ENCODE data around the gene POLDIP2. TPM values are rescaled to one million over a fixed set of nuclear protein-coding genes. Genes with fewer than 3 reads are reported as not detected.

POLDIP2 gene
- total RNA-seq, 1 experiment from 2014 or later = 95.1 TPM

GRCh38 chr17:28313841-28314240, 43.5 kb downstream of the POLDIP2 start:
- Histone ChIP-seq H3K27ac (no peak overlapping the region), H3K4me3 (no peak overlapping the region), H3K36me3 (no peaks in the 10 kb centered on the region), H3K27me3 (no peaks in the 10 kb centered on the region), H3K4me1 (peaks cover 5% of the 10 kb centered on the region; the same call in 1 of the 2 replicates), H3K9me3 (replicated peaks) (no peaks in the 10 kb centered on the region)
- no peak for DNase-seq

- no peak overlapping the region for H3K27ac ChIP-seq
- H3K36me3 ChIP-seq = no peaks in the 10 kb centered on the region
- no peak for DNase-seq
- H3K9me3 ChIP-seq (replicated peaks) = no peaks in the 10 kb centered on the region
- no peaks in the 10 kb centered on the region for H3K27me3 ChIP-seq
- no peak overlapping the region for H3K4me3 ChIP-seq
- no peaks in the 10 kb centered on the region for H3K4me1 ChIP-seq
Measured at GRCh38 chr17:28306954-28307401, 50.3 kb downstream of the POLDIP2 start.

- no peaks in the 10 kb centered on the region for H3K27me3 ChIP-seq
- no peak for DNase-seq
- no peaks in the 10 kb centered on the region for H3K9me3 ChIP-seq (replicated peaks)
- no peaks in the 10 kb centered on the region for H3K36me3 ChIP-seq
- H3K4me1 ChIP-seq = no peaks in the 10 kb centered on the region
- H3K27ac ChIP-seq = no peak overlapping the region
- H3K4me3 ChIP-seq = no peak overlapping the region
Measured at GRCh38 chr17:28298449-28298848, 58.9 kb downstream of the POLDIP2 start.

Other genes with a start within 250 kb of the POLDIP2 start
- gene TMEM97, start 38.3 kb downstream of the POLDIP2 start, total RNA-seq (2014; rRNA removed; shearing (Covaris generic)) = 301 and 322 TPM in 2 replicates
- 28.8 and 33.2 TPM in 2 replicates for gene IFT20, start 22.1 kb downstream of the POLDIP2 start, total RNA-seq (2014; rRNA removed; shearing (Covaris generic))
- 28.1 and 34.6 TPM in 2 replicates for gene TNFAIP1, start 21.8 kb downstream of the POLDIP2 start, total RNA-seq (2014; rRNA removed; shearing (Covaris generic))
- gene SEBOX, start 7.7 kb upstream of the POLDIP2 start, total RNA-seq (2014; rRNA removed; shearing (Covaris generic)) = not detected in 2 replicates
- 0.08 and 0.16 TPM in 2 replicates for gene VTN, start 12.8 kb upstream of the POLDIP2 start, total RNA-seq (2014; rRNA removed; shearing (Covaris generic))
- 14.9 and 16.1 TPM in 2 replicates for gene SARM1, start 14.2 kb upstream of the POLDIP2 start, total RNA-seq (2014; rRNA removed; shearing (Covaris generic))
- gene SLC46A1, start 48.7 kb upstream of the POLDIP2 start, total RNA-seq (2014; rRNA removed; shearing (Covaris generic)) = 10.6 and 11.0 TPM in 2 replicates
- not detected in 2 replicates for gene SLC13A2, start 116.1 kb upstream of the POLDIP2 start, total RNA-seq (2014; rRNA removed; shearing (Covaris generic))
- gene FOXN1, start 148.8 kb upstream of the POLDIP2 start, total RNA-seq (2014; rRNA removed; shearing (Covaris generic)) = not detected in 2 replicates
- 53.7 and 58.7 TPM in 2 replicates for gene UNC119, start 195.1 kb upstream of the POLDIP2 start, total RNA-seq (2014; rRNA removed; shearing (Covaris generic))
- 38.0 and 41.8 TPM in 2 replicates for gene PIGS, start 214.0 kb upstream of the POLDIP2 start, total RNA-seq (2014; rRNA removed; shearing (Covaris generic))
- 0.18 and 0.47 TPM in 2 replicates for gene ALDOC, start 219.4 kb upstream of the POLDIP2 start, total RNA-seq (2014; rRNA removed; shearing (Covaris generic))
- gene SPAG5, start 241.5 kb upstream of the POLDIP2 start, total RNA-seq (2014; rRNA removed; shearing (Covaris generic)) = 131 and 147 TPM in 2 replicates

Measured in SJCRH30 (cell line).